Left ventricle myocardium superior (tissue), 1 donor: ENCODE results near the gene NDUFAF3. TPM values are rescaled to one million over a fixed set of nuclear protein-coding genes. Genes with fewer than 3 reads are reported as not detected.
A peak's percentile ranks its signal among the peaks of the same experiment; 100 is the strongest.

Source experiments
- ATAC-seq: fragments of 200-7000 bp; cut with Tn5 transposase; one replicate; pipeline ENCODE4 v1.9.1; 2020; ENCODE audit warnings: mild to moderate bottlenecking, moderate library complexity
- DNase-seq: peaks from one replicate; pipeline ENCODE4 v3.0.0-alpha.2; 2020
- intact Hi-C: fragments of 100-400 bp; cut with micrococcal nuclease; formaldehyde crosslinking; loops from one replicate; pipeline ENCODE4 v1.11.0; 2022
- total RNA-seq: library from RNA; stranded (reverse); fragmentation: NEBNext Ultra II Directional; extraction: Animal tissue kit (Norgen Biotek cat#: 25700); gene quantifications from one replicate; pipeline ENCODE4 v1.2.1, GENCODE V29; 2021
- donor health status: DM: no; HTN: yes; CAD: no; lungs with severe emphysema.

The NDUFAF3 gene
- total RNA-seq, 1 donor from 2014 or later: 168 TPM

DNA sequence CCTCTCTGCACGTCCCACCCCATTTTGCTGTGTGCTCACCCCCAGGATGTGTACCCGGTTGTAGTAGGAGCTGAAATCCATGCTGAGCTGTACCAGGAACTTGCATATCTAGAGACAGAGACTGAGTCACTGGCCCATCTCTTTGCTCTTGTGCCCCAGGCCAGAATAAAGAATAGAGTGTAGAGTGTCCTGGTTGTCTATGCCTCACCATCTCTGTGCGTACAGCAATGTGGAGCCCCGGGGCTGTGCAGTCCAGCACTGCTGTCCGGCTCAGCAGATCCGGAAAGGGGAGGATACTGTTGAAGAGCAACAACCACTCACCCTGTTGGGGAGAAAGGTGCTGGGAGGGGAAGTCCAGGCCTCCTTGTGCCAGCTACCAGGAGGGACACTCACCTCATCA lies 6.2 kb upstream of the NDUFAF3 start:
- ATAC-seq (no peak), DNase-seq (no peak)
- intact Hi-C loops: no loop called here

GRCh38 chr3:49016414-49017228 lies 5.3 kb upstream of the NDUFAF3 start:
- ATAC-seq (no peak), DNase-seq (no peak)
- intact Hi-C loops: no loop called here

DNA sequence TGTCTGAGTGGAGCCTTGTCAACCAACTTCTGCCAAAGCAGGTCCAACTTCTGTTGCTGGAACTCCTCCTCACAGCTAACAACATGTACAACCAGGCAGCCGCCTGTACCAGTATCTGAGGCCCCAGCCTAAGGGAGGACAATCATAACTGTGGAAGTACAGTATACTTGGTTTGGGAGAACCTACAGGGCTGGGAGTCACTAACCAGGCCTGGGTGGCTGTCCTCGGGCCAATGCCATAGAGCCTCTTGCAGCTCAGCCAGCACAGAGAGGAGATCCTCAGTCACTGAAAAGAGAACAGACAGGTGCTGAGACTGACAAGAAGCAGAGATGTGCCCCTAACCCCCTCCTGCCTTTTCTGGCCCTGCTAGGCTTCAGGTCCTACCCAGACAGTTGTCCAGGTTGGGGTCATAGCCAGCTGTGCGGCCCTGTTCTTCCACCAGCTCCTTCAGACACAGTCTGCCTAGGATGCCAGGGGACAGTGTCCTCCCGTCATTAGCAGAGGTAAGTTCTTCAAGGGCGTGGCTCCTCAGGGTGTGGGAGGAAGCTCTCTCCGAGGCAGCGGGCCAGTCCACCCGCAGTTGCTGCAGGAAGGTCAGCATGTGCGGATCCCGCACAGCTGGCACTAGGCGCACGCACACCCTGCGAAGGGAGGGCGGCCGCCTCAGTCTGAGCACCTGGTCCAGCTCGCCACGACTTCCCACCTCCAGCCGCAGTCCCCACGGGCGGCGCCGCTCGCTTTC lies 4.5 kb upstream of the NDUFAF3 start:
- intact Hi-C loops: no loop called here
- DNase-seq (no peak), ATAC-seq (no peak)

DNA sequence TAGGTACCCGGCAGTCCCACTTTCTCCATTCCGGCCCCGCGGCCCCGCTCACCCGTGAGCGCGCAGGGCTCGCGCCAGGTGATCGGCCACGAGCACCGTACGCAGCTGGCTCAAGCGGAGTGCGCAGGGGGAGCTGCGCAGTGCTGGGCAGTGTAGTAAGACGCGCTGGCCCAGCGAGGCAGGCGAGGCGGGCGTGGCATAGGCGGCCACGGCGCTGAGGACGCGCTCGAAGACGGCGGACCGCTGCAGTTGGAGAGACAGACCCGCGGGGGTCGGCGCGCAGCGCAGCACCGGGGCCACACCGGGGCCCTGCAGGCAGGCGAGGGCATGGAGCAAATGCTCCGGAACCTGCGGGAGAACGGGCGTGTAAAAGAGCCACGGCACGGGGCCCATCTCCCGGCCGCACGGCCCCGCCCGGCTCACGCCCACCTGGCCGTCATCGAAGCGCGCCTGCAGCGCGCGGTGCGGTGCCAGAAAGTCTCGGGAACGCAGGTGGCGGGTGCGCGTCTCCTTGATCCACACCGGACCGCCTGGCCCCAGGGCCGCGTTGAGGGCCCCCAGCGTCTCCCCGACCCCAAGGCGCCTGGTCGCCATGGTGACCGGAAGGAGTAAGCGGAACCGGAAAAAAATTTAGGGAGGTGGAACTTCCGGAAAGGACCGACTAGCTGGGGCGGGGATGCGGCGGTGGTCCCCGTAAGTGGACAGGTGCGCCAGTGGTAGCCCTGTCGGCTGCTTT lies 3.8 kb upstream of the NDUFAF3 start, which contains the start of gene DALRD3:
Gene DALRD3 (minus strand): TSS at position 610 of the 736 bp plus-strand sequence. CDS start 16 bp downstream, at position 594.
- ATAC-seq (peak; percentile 3), DNase-seq (peak; percentile 81)
- intact Hi-C loops: no loop called here

DNA sequence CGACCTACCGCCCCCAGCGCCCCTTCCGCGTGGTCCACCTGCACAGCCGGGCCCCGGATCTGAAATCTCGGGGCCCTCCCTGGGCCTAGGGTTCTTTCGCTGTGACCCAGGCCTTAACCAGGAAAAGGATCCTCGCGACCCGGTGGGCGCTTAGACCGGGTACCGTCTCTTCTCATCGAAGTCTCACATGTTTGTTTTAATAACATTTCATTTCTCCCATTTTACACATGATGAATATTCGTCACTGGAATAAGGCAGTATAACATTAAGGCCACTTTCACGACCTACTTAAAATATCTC lies 3.3 kb upstream of the NDUFAF3 start:
- intact Hi-C loops: no loop called here
- DNase-seq (no peak), ATAC-seq (no peak)

- no peak for ATAC-seq
- intact Hi-C loops: no loop called here
- DNase-seq: no peak
Observed at GRCh38 chr3:49019941-49020329, 2.0 kb upstream of the NDUFAF3 start.

GRCh38 chr3:49020330-49021212 lies 1.4 kb upstream of the NDUFAF3 start:
- DNase-seq (peak; percentile 76), ATAC-seq (peak; percentile 3)
- intact Hi-C loops: no loop called here

GRCh38 chr3:49021213-49021812 lies 608 bp upstream of the NDUFAF3 start:
- ATAC-seq (peak; percentile 89), DNase-seq (peak; percentile 100)
- intact Hi-C loops: no loop called here

DNA sequence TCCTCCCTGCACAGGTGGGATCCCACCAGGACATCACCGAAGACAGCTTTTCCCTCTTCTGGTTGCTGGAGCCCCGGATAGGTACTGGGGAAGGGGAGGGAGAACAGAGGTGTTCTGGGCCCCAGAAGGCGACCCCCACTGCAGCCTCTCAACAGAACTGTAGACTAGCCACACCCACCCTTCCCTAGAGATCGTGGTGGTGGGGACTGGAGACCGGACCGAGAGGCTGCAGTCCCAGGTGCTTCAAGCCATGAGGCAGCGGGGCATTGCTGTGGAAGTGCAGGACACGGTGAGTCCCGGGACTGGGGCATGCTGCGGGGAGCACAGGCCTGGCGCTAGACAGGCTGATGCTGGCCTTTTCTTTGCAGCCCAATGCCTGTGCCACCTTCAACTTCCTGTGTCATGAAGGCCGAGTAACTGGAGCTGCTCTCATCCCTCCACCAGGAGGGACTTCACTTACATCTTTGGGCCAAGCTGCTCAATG lies 809 bp downstream of the NDUFAF3 start:
- DNase-seq (no peak), ATAC-seq (no peak)
- intact Hi-C loops: no loop called here

- no peak for ATAC-seq
- no peak for DNase-seq
- intact Hi-C loops: no loop called here
Observed at GRCh38 chr3:49023775-49024174, 1.9 kb downstream of the NDUFAF3 start.

DNA sequence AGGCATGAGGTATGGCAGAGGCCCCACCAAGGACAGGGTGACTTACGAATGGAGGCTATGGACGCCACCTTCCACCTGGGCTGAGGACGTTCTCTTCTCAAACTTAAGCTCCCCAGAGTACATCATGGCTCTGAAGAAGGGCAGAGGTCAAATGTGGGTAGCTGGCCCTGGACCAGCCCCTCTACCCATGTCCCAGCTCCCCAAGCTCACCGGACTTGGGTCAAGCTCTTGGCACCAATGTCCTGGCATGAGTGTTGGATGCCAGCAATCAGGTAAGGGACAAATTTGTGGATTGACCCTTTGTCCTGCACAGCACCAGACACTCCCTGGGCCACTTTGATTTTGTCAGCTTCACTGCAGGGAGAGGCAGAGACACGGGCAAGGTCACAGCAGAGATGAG lies 2.5 kb downstream of the NDUFAF3 start:
- DNase-seq (no peak), ATAC-seq (no peak)
- intact Hi-C loops: no loop called here

DNA sequence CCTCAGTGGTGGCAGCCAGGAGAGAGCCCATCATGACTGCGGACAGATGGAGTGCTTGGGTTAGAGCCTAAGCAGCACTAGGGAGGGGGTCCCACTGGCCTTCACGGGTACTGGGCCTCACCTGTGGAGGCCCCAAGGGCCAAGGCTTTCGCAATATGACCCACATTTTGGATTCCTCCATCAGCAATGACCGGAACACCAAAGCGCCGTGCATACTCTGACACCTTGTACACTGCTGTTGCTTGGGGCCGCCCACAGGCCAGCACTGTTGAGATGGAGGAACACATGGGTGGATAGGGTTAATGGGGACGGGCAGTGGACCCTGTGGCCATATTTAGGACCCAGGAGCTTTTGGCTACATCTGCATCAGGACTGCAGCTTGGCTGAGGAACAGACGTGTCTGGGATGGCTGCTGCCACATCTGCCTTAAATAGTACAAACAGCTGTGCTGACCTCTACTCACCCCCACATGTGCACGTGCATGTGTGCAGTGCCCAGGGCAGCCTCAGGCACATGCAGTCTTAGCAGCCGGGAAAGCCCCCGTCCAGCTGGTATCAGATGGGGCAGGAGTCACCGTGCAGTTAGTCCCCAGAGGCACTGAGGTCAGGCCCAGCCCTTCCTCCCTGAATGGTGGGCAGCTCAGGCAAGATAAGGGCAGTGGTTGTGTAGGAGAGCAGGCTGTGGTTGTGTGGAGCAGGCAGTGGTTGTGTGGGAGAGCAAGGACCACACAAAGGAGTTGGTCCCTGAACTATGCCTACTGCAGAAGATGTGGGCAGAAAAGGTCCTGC lies 3.3 kb downstream of the NDUFAF3 start:
- ATAC-seq (no peak), DNase-seq (no peak)
- intact Hi-C loops: no loop called here

GRCh38 chr3:49025793-49026520 lies 4.0 kb downstream of the NDUFAF3 start:
- intact Hi-C loops: no loop called here
- no peak for ATAC-seq
- no peak for DNase-seq

DNA sequence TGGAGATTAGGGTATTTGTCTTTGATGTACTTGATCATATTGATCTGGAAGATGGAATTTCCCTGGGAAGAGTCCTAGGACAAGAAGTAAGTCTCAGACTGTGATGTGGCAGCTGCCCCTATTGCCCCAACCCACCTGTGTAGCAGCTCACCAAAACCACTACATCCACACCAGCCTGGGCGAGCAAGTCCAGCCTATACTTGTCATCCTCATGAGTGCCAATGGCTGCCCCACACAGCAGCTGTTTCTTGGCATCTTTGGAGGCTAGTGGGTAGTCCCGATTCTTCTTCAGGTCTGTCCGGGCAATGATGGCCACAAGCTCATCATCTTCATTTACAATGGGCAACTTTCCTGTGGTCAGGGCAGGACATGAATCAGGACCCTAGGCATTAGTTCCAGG lies 4.6 kb downstream of the NDUFAF3 start:
- DNase-seq: no peak
- intact Hi-C loops: no loop called here
- no peak for ATAC-seq

DNA sequence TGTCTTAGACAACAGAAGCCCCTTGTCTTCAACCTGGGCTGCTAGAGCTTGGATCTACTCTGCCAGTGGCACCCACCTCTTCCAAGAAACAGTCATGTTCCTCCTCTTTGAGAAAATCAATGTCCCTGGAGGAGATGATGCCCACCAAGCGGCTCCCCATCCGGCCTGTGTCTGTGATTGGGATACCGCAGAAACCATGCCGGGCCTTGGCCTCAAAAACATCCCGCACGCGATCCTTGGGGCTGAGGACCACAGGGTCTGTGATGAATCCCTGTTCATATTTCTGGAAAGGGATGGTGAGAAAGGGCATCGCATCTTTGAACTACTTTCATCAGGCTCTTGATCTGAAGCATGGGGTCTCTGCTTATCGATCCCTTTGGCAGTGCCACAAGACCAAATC lies 5.7 kb downstream of the NDUFAF3 start:
- intact Hi-C loops: no loop called here
- no peak for DNase-seq
- ATAC-seq: no peak

DNA sequence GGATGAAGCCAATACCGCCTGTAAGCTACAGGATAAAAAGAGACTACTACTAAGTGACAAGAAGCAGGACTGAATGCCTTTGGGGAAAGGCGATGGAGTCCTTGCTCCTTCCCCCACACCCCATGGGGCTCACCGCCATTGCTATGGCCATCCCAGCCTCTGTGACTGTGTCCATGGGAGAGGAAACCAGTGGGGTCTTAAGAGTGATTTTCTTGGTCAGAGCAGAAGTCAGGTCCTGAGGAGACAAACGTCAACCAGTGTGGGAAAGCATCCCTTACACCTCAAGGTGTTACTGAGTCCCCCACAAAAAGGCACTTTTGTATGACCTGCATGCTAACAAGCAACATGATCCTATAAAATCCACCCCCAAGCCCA lies 6.4 kb downstream of the NDUFAF3 start:
- DNase-seq: no peak
- intact Hi-C loops: no loop called here

More for the DNA sequence above, 6.4 kb downstream of the NDUFAF3 start:
- no peak for ATAC-seq
